RWPE1 (cell line): ENCODE measurements around the gene TMEM80.

ENCODE experiments used
- CTCF ChIA-PET: fragments of 350-600 bp; sonication (Branson Sonifier 250); formaldehyde crosslinking; extraction: SDS; loops from one replicate; lab custom pipeline; 2021; lab: Yijun Ruan, JAX
- POLR2A ChIA-PET: fragments of 400-600 bp; formaldehyde crosslinking; extraction: SDS; loops from one replicate; lab custom pipeline; 2020; ENCODE audit warnings: antibody characterized with exemption; ENCODE audit not compliant: low non-redundant PET; lab: Yijun Ruan, JAX
- DNase-seq: peaks from one replicate; pipeline ENCODE4 v3.0.0; 2012; ENCODE audit warnings: low spot score
- H3K27ac ChIP-seq: fragments of 450-650 bp; 2 replicates; pipeline ENCODE4 v1.5.1; 2017
- TF ChIP-seq, protein P1 (sequence below): fragments of 450-650 bp; conservative IDR thresholded peaks from 2 replicates; pipeline ENCODE4 v1.5.1; 2017; ENCODE audit warnings: low read depth, mild to moderate bottlenecking

TMEM80 gene

DNA sequence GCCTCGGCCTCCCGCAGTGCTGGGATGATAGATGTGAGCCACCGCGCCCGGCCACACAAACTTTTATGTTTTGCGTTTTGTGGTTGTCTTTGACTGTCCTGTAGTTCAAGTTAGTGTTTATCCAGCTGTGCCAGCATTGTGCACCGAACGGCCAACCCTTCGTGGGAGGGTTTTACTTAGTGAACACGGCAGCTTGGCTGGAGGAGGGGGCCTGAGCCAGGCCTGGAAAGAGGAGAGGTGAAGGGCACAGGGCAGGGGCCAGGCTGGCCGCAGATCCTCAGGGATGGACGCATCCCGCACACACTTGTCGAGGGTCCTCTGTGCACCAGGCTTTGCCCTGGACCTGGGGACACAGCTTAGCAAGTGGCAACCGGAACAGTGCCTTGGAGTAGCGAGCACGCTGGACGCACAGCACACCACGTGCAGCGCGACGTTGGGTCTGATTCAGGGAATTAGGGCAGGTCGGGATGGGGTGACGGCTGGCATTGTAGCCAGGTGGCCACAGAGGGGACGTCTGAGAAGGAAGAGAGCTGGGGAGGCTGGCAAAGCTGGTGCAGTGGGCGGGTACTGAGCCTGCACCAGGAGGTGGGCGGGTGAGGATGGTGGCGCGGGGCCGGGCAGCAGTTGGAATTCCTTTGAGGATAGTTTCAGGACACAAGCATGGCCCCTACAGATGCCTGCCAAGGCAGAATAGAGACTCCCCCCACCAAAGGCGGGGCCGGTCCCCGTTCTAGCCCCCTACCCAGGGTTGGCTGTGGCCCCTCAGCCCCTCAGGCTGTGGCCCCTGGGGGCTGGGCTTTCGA lies 23.8 kb downstream of the TMEM80 start:
- ChIA-PET CTCF (no interaction called here), POLR2A (no interaction called here)
- H3K27ac ChIP-seq = peak overlapping the region; percentile 37
- no peak for DNase-seq
- TF ChIP-seq, protein P1, sequence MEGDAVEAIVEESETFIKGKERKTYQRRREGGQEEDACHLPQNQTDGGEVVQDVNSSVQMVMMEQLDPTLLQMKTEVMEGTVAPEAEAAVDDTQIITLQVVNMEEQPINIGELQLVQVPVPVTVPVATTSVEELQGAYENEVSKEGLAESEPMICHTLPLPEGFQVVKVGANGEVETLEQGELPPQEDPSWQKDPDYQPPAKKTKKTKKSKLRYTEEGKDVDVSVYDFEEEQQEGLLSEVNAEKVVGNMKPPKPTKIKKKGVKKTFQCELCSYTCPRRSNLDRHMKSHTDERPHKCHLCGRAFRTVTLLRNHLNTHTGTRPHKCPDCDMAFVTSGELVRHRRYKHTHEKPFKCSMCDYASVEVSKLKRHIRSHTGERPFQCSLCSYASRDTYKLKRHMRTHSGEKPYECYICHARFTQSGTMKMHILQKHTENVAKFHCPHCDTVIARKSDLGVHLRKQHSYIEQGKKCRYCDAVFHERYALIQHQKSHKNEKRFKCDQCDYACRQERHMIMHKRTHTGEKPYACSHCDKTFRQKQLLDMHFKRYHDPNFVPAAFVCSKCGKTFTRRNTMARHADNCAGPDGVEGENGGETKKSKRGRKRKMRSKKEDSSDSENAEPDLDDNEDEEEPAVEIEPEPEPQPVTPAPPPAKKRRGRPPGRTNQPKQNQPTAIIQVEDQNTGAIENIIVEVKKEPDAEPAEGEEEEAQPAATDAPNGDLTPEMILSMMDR = no peak

DNA sequence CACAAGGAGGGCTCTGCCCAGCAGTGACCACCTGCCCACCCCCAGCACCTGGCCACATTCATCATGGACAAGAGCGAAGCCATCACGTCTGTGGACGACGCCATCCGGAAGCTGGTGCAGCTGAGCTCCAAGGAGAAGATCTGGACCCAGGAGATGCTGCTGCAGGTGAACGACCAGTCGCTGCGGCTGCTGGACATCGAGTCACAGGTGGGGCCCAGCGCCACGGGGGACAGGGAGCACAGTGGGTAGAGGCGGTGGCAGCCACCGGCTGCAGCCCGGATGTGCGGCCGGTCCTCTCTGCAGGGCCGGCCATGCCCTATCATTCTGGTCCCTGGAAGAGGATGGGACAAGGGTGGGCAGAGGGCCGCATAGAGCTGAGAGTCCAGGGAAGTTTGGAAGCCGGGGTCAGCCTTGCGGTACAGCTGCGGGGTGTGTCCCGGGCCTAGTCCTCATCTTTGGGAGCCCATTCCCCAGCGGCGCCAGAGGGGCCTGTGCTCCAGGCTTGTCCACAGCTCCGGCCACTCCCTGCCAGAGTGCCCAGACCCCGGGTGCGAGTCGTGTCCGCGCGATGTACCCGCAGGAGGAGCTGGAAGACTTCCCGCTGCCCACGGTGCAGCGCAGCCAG lies 24.5 kb downstream of the TMEM80 start:
- ChIA-PET CTCF (no interaction called here), POLR2A (interaction anchor here (0.8 kb wide), 1 partner anchor 27 kb away, joined by 3 read pairs; no protein-coding TSS in a partner anchor)
- DNase-seq = no peak
- TF ChIP-seq, protein P1 = no peak
- peak overlapping the region; percentile 37 for H3K27ac ChIP-seq

- ChIA-PET POLR2A (interaction anchor here (0.8 kb wide), 1 partner anchor 28 kb away, joined by 3 read pairs; no protein-coding TSS in a partner anchor), CTCF (no interaction called here)
- peak overlapping the region; percentile 37 for H3K27ac ChIP-seq
- DNase-seq = no peak
- TF ChIP-seq, protein P1 = no peak
These were observed 25.1 kb downstream of the TMEM80 start for GRCh38 chr11:720642-721246.

DNA sequence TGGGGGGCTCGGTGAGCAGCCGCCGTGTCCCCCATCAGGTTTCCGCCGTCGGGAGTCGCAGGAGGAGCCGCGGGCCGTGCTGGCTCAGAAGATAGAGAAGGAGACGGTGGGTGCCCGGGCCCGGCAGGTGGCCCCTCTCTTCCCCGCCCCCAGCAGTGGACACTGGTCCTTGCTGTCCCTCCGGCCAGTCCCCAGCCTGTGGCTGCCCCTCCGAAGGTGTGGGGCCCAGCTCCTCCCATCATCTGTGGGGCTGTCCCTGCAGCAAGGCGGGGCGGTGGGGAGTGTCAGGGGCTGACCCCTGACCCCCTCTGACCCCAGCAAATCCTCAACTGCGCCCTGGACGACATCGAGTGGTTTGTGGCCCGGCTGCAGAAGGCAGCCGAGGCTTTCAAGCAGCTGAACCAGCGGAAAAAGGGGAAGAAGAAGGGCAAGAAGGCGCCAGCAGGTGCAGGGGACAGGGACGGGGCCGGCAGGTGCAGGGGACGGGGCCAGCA lies 25.7 kb downstream of the TMEM80 start:
- TF ChIP-seq, protein P1 = no peak
- DNase-seq = no peak
- ChIA-PET CTCF (no interaction called here), POLR2A (no interaction called here)
- peak overlapping the region; percentile 37; the same call in 1 of the 2 replicates for H3K27ac ChIP-seq

DNA sequence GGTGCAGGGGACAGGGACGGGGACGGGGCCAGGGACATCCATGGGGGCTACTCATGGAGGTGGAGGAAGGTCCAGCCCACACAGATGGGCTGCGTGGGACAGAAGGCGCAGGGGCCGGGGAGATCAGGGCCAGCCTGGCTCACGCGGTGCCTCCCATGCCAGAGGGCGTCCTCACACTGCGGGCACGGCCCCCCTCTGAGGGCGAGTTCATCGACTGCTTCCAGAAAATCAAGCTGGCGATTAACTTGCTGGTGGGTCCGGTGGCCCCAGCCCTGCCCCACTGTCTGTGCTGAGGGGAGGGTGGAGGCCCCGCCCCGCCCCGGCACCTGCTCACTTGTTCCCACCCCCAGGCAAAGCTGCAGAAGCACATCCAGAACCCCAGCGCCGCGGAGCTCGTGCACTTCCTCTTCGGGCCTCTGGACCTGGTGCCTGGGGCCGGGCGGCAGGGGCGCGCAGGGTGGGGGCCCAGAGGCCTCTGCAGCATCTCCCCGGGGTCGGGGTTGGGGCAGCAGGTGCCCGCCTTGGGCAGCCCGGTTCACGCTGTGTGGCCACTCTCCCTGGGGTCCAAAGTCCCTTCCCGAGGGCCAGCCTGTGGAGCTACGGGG lies 26.2 kb downstream of the TMEM80 start:
- TF ChIP-seq, protein P1 = no peak
- ChIA-PET POLR2A (interaction anchor here (0.6 kb wide), 1 partner anchor 24 kb away, joined by 3 read pairs; no protein-coding TSS in a partner anchor), CTCF (interaction anchor here (0.5 to 2.8 kb wide), 2 partner anchors 26 to 44 kb away, joined by 3 to 18 read pairs; partner anchors contain the start of genes DEAF1 and TMEM80)
- DNase-seq = no peak
- peak overlapping the region; percentile 37; the same call in 1 of the 2 replicates for H3K27ac ChIP-seq
